Stimulated activated CD4-positive, alpha-beta T cell treated with anti-CD3 and anti-CD28 coated beads, TNF-alpha, amount 100 ng/mL, for 24 hours (primary cell): ENCODE results near the gene SLC26A6.

Source experiments
- DNase-seq, 3 experiments: peaks; one replicate each; pipeline ENCODE4 v3.0.0-alpha.2; 2020; ENCODE audit warnings: low read depth in 3 of 3

The SLC26A6 gene

GRCh38 chr3:48599509-48600285 is 35.6 kb downstream of the SLC26A6 start:
- no peak for DNase-seq

GRCh38 chr3:48599077-48599501 is 36.2 kb downstream of the SLC26A6 start:
- DNase-seq = no peak

DNA sequence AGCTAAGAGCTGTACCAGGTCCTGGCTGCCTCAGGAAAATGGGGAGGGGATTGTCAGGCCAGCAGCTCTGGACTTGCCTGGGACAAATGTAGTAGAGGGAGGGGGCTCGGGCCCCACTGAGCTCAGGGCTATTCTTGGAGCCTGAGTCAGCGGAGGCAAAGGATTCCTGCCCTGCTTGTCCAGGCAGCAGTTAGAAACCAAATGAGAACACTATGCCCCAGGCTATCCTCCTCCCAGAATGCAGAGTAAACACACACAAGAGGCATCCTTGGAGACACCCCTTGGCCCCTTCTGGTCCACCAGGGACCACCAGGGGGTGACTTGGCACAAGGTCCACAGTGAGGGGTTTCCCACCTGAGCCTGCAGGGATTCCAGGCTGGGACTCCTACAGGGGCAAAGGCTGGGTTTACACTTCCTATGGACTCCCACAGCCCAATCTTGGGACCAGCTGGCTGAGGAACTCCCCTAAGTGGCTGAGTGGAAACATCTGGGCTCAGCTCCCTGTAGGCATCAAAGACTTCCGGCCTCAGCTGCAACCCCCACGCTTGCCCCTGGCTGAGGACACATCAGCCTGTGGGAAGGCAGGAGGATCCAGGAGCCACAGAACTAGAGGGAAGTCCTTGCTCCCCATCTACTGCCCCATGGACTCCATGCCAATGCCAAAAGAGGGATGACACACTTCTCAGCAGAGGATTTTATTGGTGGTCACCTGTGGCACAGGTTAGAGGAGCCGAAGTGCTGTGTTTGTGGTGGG is 36.8 kb downstream of the SLC26A6 start:
- DNase-seq = no peak

- no peak for DNase-seq
Measured at GRCh38 chr3:48597408-48597800, 37.9 kb downstream of the SLC26A6 start.

DNA sequence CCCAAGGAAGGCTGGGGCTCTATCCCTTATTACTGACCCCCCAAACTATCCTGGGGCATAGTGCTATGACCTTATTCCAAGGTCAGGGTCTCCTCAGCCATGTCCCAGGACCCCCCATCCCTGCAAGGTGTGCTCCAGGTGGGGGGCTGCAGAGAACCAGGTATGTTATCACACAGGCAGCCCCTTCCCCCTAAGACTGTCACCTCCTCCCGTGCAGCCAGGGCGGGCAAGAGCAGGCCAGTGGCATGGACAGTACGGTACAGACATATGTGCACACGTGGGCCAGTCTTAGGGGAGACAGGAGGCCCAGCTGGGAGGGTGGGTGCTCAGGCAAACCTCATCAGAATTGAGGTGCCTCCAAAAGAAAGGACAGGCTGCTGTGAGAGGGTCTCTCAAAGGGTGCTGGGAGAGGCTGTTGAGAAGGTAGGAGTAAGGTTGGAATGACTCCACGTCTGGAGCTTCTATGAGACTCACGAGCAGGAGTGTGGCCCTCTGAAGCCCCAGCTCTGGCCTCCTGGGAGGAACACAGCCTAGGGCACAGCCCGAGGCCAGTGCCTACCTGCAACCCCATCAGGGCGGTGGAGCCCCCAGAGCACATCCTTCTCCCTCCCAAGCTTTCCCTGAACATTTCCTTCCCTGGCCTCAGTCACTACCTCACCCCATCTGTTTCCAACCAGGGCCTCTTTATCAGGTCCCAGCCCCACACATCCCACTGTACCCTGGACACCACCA is 38.4 kb downstream of the SLC26A6 start:
- no peak for DNase-seq

DNA sequence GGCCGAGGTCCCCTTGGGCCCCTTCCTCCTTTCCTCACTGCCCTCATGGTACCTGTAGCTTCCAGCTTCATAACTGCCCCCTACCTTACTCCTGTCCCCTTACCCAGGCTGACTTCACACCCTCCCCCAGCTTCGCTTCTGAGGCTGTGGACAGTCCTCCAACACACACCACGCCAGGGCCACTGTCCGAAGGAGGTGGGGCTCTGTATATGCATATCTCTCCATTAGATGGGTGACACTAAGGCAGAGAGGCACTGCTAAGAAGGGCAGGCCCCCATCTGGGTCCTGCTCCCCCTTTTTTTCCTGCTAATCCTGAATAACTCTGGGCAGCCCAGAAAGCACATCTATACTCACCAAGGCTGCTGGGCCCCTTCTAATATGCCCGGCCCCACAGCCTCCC is 39.1 kb downstream of the SLC26A6 start:
- no peak for DNase-seq

- DNase-seq = no peak
Measured at GRCh38 chr3:48595526-48596121, 39.6 kb downstream of the SLC26A6 start.

DNA sequence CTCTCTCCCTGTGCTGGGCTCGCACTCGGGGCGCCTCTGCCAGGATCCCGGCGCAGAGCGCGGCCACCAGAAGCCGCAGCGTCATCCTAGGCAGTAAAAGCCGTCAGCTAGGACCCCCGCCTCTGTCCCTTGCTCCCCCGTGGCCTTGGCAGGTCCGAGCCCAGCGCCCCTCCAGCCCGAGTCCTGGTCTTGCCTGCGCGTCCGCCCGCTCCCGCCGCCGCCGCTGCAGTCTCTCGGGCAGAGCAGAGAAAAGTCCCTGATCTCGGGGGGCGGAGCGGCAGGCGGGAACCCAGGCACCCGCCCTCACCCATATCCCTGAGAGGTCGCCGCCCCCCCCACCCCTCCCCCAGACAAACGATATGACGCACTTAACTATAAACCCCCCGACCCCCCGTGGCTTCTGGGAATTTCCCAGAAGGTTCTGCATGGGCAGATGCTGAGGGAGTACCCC is 40.2 kb downstream of the SLC26A6 start, which contains the start of gene COL7A1:
TSS of gene COL7A1 (minus strand) at position 255 of the 451 bp plus-strand sequence. CDS start at position 85, 170 bp downstream.
- no peak for DNase-seq

- no peak for DNase-seq
Measured at GRCh38 chr3:48594417-48595049, 40.7 kb downstream of the SLC26A6 start.

GRCh38 chr3:48593337-48593736 is 41.9 kb downstream of the SLC26A6 start:
- DNase-seq = no peak

DNA sequence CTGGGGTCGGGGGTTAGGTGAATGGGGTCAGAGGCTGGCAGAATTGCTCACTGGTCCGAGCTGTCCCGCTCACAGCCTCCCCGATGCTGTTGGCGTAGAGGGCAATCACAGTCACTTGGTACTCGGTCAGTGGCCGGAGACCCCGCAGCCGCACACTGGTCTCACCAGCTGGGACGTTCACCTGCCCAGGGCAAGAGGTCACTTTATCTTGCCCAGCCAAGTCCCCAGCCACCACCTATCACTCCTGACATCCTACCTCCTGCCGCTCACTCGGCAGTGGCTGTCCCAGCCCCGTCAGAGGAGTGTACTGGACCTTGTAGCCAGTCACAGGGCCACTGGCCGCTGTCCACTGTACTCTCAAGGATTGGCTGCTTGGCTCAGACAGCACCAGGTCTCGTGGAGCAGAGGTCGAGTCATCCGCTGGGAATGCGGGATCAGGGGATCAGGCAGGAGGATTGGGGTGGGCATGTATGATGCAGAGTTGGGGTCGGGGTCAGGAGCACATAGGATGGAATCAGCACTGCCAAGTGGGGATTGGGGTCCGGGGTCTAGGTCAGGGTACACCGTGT is 42.7 kb downstream of the SLC26A6 start:
- DNase-seq = no peak

GRCh38 chr3:48591886-48592518 is 43.3 kb downstream of the SLC26A6 start:
- no peak for DNase-seq

DNA sequence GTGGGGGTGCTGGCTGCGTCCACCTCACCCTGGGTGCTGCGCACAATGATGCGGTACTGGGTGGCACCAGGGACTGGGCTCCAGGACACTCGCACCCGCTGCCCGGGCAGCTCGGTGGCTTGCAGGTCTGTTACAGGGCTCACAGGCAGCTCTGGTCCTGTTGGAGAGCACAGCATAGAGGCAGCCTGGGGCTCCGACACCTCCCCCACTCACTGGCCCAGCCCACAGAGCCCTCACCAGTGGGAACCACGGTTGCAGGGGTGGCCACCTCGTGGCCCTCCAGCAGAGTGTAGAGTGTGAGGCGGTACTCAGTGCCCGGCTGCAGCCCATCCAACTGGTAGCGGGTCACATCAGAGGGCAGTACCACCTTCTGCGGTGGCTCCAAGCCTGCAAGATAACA is 43.8 kb downstream of the SLC26A6 start:
- no peak for DNase-seq

- DNase-seq = no peak
Measured at GRCh38 chr3:48588230-48588629, 47.0 kb downstream of the SLC26A6 start.

- DNase-seq = no peak
Measured at GRCh38 chr3:48587686-48588085, 47.6 kb downstream of the SLC26A6 start.

GRCh38 chr3:48585411-48585810 is 49.9 kb downstream of the SLC26A6 start:
- DNase-seq = no peak

- DNase-seq = no peak
Measured at GRCh38 chr3:48584836-48585235, 50.4 kb downstream of the SLC26A6 start.

DNA sequence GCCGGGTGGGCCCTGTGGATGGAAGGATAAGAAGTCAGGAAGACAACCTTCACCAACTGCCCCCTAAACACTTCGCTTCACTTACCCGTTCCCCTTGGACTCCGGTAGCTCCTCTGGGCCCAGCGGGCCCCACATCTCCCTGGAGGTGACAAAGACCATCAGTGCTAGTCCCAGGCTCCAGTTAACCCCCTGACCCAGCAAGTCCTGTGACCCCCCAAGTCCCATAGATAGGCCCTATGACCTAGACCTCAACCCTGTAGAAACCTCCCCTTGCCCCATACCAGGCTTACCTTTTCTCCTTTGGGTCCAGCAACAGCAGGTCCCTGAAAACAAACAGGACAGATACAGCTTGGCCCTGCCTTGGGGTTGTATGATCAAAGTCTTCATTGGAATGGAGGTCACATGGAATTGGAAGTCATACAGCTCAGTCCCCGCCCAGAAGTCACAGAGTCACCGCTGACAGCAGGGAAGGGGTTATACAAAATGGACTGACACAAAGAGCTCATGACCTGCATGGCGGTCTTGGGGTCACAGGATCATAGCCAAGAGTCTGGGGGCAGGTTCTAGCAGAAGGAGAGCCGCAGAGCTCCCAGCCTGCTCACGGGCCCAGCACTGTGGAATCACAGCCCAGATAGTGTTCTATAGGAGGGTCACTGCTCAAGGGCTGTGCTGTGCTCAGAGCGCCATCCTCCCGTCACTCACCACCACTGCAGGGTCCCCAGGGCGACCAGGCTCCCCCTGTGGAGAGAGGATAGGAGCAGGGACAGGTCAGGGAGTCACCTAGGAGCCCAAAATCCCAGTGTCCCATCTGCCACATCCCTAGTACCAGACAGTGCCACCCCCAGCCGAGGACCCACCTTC is 53.4 kb downstream of the SLC26A6 start:
- no peak for DNase-seq

DNA sequence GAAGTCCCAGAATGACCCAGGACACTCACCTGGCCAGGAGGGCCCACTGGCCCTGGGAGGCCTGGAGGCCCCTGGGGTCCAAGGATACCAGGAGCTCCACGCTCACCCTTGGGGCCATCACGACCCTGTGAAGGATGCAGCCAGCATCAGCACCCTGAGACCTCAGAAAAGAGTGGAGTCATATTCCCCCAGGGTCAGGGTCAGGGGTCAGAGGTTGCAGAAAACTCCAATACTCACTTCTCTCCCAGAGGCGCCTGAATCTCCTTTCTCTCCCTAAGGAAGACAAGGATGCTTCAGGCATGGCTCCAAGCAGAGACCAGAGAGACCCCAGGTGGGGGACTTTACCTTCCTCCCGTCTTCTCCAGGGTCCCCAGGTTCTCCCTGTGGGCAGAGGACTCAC is 58.6 kb downstream of the SLC26A6 start:
- DNase-seq = no peak
